HG02642 (cell line): ENCODE data around the gene TRIM56.
"Not testable (repeated sequence)": the region's sequence is repeated elsewhere in the genome, so short reads cannot be mapped to it uniquely, and the experiment has no call there.

Source experiments
- ATAC-seq: cut with Tn5 transposase; IDR thresholded peaks from one replicate; pipeline ENCODE4 v1.9.1; 2021; ENCODE audit warnings: mild to moderate bottlenecking; ENCODE audit not compliant: unreplicated experiment, poor library complexity

Gene TRIM56

GRCh38 chr7:101085162-101085964 lies at the start of gene TRIM56:
TRIM56 (plus strand) TSS chr7:101085481; CDS start chr7:101087313, 1,832 bp downstream.
- ATAC-seq: peak; percentile 89

GRCh38 chr7:101035941-101036340 lies 49.3 kb upstream of the TRIM56 start:
- ATAC-seq: no peak

GRCh38 chr7:101041283-101041682 lies 44.0 kb upstream of the TRIM56 start:
- not testable (repeated sequence) for ATAC-seq

DNA sequence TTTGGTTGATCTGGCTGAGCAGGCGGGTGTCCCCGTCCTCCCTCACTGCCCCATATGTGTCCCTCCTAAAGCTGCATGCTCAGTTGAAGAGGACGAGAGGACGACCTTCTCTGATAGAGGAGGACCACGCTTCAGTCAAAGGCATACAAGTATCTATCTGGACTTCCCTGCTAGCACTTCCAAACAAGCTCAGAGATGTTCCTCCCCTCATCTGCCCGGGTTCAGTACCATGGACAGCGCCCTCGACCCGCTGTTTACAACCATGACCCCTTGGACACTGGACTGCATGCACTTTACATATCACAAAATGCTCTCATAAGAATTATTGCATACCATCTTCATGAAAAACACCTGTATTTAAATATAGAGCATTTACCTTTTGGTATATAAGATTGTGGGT lies 26.9 kb upstream of the TRIM56 start:
- no peak for ATAC-seq

GRCh38 chr7:101059620-101059942 lies 25.7 kb upstream of the TRIM56 start:
- ATAC-seq: no peak

GRCh38 chr7:101060992-101061391 lies 24.3 kb upstream of the TRIM56 start:
- no peak for ATAC-seq

DNA sequence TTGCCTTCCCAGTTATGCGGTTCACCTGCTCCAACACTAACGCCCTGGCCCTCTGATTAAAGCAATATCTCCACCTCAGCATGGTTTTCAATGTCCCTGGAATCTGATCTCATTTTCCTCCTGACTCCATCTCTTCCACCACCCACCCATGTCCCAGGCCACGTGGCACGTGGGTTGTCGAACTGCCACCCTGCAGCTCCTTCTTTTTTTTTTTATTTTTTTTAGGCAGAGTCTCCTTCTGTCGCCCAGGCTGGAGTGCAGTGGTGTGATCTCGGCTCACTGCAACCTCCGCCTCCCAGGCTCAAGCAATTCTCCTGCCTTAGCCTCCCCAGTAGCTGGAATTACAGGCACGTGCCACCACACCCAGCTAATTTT lies 21.1 kb upstream of the TRIM56 start:
- ATAC-seq: not testable (repeated sequence)

- ATAC-seq: not testable (repeated sequence)
Observed at GRCh38 chr7:101065162-101065561, 20.1 kb upstream of the TRIM56 start.

- no peak for ATAC-seq
Observed at GRCh38 chr7:101066141-101066832, 19.0 kb upstream of the TRIM56 start.

- no peak for ATAC-seq
Observed at GRCh38 chr7:101066833-101067177, 18.5 kb upstream of the TRIM56 start.

GRCh38 chr7:101068401-101068800 lies 16.9 kb upstream of the TRIM56 start:
- ATAC-seq: no peak

DNA sequence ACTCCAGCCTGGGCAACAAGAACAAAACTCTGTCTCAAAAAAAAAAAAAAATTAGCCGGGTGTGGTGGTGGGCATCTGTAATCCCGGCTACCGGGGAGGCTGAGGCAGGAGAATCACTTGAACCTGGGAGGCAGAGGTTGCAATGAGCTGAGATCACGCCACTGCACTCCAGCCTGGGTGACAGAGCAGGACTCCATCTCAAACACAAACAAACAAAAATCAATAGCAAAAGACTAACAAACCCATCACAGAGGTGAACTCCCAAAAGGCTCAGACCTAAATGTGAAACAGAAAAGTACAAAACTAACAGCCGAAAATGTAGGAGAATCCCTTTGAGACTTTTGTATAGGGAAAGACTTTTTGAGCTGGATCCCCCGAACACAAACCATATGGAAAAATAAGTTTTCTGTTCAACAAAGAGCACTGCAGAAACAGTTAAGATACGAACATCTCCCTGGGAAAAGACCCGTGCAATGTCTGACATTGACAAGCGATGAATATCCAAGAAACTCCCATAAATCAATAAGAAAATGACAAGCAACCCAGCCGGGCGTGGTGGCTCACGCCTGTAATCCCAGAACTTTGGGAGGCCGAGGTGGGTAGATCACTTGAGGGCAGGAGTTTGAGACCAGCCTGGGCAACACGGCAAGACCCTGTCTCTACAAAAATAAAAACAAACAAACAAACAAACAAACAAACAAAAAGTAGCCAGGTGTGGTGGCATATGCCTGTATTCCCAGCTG lies 13.7 kb upstream of the TRIM56 start:
- not testable (repeated sequence) for ATAC-seq

DNA sequence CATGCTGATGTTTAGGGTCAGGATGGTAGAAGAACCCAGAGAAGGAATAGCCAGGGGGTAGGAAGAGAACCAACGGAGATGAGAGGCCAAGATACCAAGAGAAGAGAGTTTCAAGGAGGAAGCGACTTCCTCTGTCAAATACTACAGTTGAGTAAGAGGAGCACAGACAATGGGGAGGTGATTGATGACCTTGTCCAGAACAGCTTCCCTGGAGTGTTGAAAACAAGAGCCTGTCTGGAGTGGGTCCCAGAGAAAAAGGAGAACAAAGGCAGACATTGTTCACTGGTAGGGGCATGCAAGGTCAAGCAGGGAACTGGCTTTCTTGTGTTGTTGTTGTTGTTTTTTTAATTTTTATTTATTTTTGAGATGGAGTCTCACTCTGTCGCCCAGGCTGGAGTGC lies 9.6 kb upstream of the TRIM56 start:
- no peak for ATAC-seq

DNA sequence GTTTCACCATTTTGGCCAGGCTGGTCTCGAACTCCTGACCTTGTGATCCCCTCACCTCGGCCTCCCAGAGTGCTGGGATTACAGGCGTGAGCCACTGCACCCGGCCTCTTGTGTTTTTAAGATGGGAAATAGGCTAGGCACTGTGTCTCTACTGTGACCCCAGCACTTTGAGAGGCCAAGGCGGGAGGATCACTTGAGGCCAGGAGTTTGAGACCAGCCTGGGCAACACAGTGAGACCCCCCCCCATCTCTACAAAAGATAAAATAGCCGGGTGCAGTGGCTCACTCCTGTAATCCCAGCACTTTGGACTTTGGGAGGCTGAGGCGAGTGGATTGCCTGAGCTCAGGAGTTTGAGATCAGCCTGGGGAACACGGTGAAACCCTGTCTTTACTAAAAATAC lies 9.1 kb upstream of the TRIM56 start:
- not testable (repeated sequence) for ATAC-seq

- peak; percentile 91 for ATAC-seq
Observed at GRCh38 chr7:101077303-101078086, 7.8 kb upstream of the TRIM56 start.

DNA sequence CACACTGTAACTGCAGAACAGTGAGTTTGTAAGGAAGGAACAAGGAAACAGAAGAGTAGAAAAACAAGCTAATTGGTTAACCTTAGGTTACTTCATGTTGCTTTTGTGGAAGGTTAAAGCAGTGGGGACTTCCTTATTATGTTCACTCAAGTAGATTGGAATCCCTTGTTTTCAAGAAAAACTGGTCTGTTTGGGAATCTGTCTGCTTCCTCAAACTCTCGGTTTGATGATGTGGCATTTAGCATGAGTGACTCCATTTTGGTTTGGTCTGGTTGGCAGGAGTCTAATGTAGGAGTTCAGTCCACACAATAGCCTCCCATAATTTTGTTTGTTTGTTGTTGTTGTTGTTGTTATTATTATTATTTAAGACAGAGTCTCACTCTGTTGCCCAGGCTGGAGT lies 3.8 kb upstream of the TRIM56 start:
- ATAC-seq: no peak

- ATAC-seq: no peak
Observed at GRCh38 chr7:101084865-101085161, 468 bp upstream of the TRIM56 start.

- no peak for ATAC-seq
Observed at GRCh38 chr7:101087334-101088068, 2.2 kb downstream of the TRIM56 start.

- ATAC-seq: no peak
Observed at GRCh38 chr7:101088069-101088425, 2.8 kb downstream of the TRIM56 start.

DNA sequence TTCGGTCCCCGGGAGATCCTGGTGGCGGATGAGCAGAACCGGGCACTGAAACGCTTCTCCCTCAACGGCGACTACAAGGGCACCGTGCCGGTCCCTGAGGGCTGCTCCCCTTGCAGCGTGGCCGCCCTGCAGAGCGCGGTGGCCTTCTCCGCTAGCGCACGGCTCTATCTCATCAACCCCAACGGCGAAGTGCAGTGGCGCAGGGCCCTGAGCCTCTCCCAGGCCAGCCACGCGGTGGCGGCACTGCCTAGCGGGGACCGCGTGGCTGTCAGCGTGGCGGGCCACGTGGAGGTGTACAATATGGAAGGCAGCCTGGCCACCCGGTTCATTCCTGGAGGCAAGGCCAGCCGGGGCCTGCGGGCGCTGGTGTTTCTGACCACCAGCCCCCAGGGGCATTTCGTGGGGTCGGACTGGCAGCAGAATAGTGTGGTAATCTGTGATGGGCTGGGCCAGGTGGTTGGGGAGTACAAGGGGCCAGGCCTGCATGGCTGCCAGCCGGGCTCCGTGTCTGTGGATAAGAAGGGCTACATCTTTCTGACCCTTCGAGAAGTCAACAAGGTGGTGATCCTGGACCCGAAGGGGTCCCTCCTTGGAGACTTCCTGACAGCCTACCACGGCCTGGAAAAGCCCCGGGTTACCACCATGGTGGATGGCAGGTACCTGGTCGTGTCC lies 3.7 kb downstream of the TRIM56 start:
- ATAC-seq: no peak
